HepG2 (cell line): Measurements from ENCODE around the gene GDAP1L1. TPM values are rescaled to one million over a fixed set of nuclear protein-coding genes. Genes with fewer than 3 reads are reported as not detected.

Source experiments
- AKAP8 ChIP-seq: sonication (generic); formaldehyde crosslinking; IDR thresholded peaks from 2 replicates; pipeline ENCODE4 v1.5.1; 2020; ENCODE audit warnings: mild to moderate bottlenecking, missing genetic modification reagents
- ARHGAP35 ChIP-seq: sonication (generic); formaldehyde crosslinking; IDR thresholded peaks from 2 replicates; pipeline ENCODE4 v1.9.0; 2022; ENCODE audit warnings: mild to moderate bottlenecking, inconsistent platforms, moderate library complexity, missing genetic modification reagents, borderline replicate concordance
- ARNT ChIP-seq: fragments of 450-650 bp; IDR thresholded peaks from 2 replicates; pipeline ENCODE4 v1.6.1; 2017
- ATF7-NPFF ChIP-seq: sonication (generic); formaldehyde crosslinking; IDR thresholded peaks from 2 replicates; pipeline ENCODE4 v1.8.1; 2023; ENCODE audit warnings: mild to moderate bottlenecking, low read depth, missing genetic modification reagents, moderate library complexity
- BRCA1 ChIP-seq: sonication (generic); formaldehyde crosslinking; IDR thresholded peaks from 2 replicates; pipeline ENCODE4 v1.4.0; 2020; ENCODE audit warnings: missing genetic modification reagents
- CENPX ChIP-seq: sonication (generic); formaldehyde crosslinking; IDR thresholded peaks from 2 replicates; pipeline ENCODE4 v1.9.0; 2021; ENCODE audit warnings: mild to moderate bottlenecking, missing genetic modification reagents, moderate library complexity
- DNMT1 ChIP-seq: sonication (generic); formaldehyde crosslinking; IDR thresholded peaks from 2 replicates; pipeline ENCODE4 v1.5.1; 2020; ENCODE audit warnings: mild to moderate bottlenecking, missing genetic modification reagents
- E2F2 ChIP-seq: sonication (generic); formaldehyde crosslinking; IDR thresholded peaks from 2 replicates; pipeline ENCODE4 v1.4.0; 2020; ENCODE audit warnings: missing genetic modification reagents, borderline replicate concordance
- GATAD2A ChIP-seq: IDR thresholded peaks from 2 replicates; pipeline ENCODE4 v1.6.1; 2016
- JDP2 ChIP-seq: sonication (generic); formaldehyde crosslinking; IDR thresholded peaks from 2 replicates; pipeline ENCODE4 v1.8.1; 2022; ENCODE audit warnings: missing genetic modification reagents, borderline replicate concordance
- KLF11 ChIP-seq: IDR thresholded peaks from 2 replicates; pipeline ENCODE4 v1.6.1; 2016; ENCODE audit warnings: missing compliant biosample characterization
- MTA3 ChIP-seq: sonication (generic); formaldehyde crosslinking; IDR thresholded peaks from 2 replicates; pipeline ENCODE4 v1.4.0; 2020; ENCODE audit warnings: missing genetic modification reagents
- NR2F6 ChIP-seq, 2 experiments: IDR thresholded peaks; 2 replicates each; pipeline ENCODE4 v1.6.1; 2016; ENCODE audit warnings: antibody characterized with exemption in 1 of 2, mild to moderate bottlenecking in 1 of 2
- PAWR ChIP-seq: sonication (generic); formaldehyde crosslinking; IDR thresholded peaks from 2 replicates; pipeline ENCODE4 v1.4.0; 2020; ENCODE audit warnings: missing genetic modification reagents, mild to moderate bottlenecking, borderline replicate concordance
- SMYD3 ChIP-seq: sonication (generic); formaldehyde crosslinking; IDR thresholded peaks from 2 replicates; pipeline ENCODE4 v1.8.1; 2023; ENCODE audit warnings: mild to moderate bottlenecking, missing genetic modification reagents
- STAG1 ChIP-seq: sonication (generic); formaldehyde crosslinking; IDR thresholded peaks from 2 replicates; pipeline ENCODE4 v1.4.0; 2020; ENCODE audit warnings: missing genetic modification reagents
- TFAP4 ChIP-seq: sonication (generic); IDR thresholded peaks from 2 replicates; pipeline ENCODE4 v1.6.1; 2016; ENCODE audit warnings: low read depth, borderline replicate concordance
- ZHX1 ChIP-seq: sonication (generic); formaldehyde crosslinking; IDR thresholded peaks from 2 replicates; pipeline ENCODE4 v1.8.1; 2022; ENCODE audit warnings: low read depth, mild to moderate bottlenecking, missing genetic modification reagents
- ZNF224 ChIP-seq: sonication (generic); formaldehyde crosslinking; IDR thresholded peaks from 2 replicates; pipeline ENCODE4 v1.5.0; 2020; ENCODE audit warnings: mild to moderate bottlenecking, missing genetic modification reagents
- ZNF589 ChIP-seq: sonication (generic); formaldehyde crosslinking; conservative IDR thresholded peaks from 2 replicates; pipeline ENCODE4 v1.8.0; 2022; ENCODE audit warnings: mild to moderate bottlenecking, moderate library complexity, missing genetic modification reagents
- ZNF615 ChIP-seq: sonication (generic); formaldehyde crosslinking; IDR thresholded peaks from 2 replicates; pipeline ENCODE4 v1.5.0; 2020; ENCODE audit warnings: mild to moderate bottlenecking, missing genetic modification reagents, borderline replicate concordance
- ZNF644 ChIP-seq: IDR thresholded peaks from 2 replicates; pipeline ENCODE4 v1.6.1; 2016; ENCODE audit warnings: low read depth
- ZSCAN12 ChIP-seq: sonication (generic); formaldehyde crosslinking; IDR thresholded peaks from 2 replicates; pipeline ENCODE4 v1.9.0; 2021; ENCODE audit warnings: mild to moderate bottlenecking, missing genetic modification reagents
- polyA plus RNA-seq, 8 experiments: library from polyadenylated mRNA; depleted of rRNA in 3 of 8; stranded (reverse) in 7 of 8; unstranded in 1 of 8; fragments of >200 nt; fragmentation: Illumina TruSeq in 4 of 8; extraction: Trizol in 4 of 8; gene quantifications; 2 replicates each; pipeline versions ENCODE4 v1.2.1 to v1.2.3, GENCODE V29; 2011 to 2016; ENCODE audit warnings: low read depth in 4 of 8, missing spikeins in 1 of 8, mixed read lengths in 1 of 8; ENCODE audit not compliant: insufficient read depth in 1 of 8
- total RNA-seq, 5 experiments: library from RNA; depleted of rRNA; stranded (reverse); fragments of >200 nt; fragmentation: Illumina TruSeq; extraction: Trizol; gene quantifications; 2 replicates each; pipeline ENCODE4 v1.2.3, GENCODE V29; 2016; ENCODE audit warnings: low read depth in 1 of 5

The GDAP1L1 gene
- total and polyA plus RNA-seq, 2 of the 13 experiments (the other 11 are each of a cell fraction or from before 2014, with no cell fraction given), result 0.04 TPM; not detected in 1

- peak; percentile 85; the same call in 1 of the 2 replicates for TF ChIP-seq ZHX1 (CRISPR knock-in tag)
- peak; percentile 99 for TF ChIP-seq STAG1 (CRISPR knock-in tag)
- TF ChIP-seq PAWR (CRISPR knock-in tag), result no peak
- TF ChIP-seq ZSCAN12 (CRISPR knock-in tag), result no peak
- TF ChIP-seq DNMT1 (CRISPR knock-in tag), result peak; percentile 98
- peak; percentile 86; the same call in 1 of the 2 replicates for TF ChIP-seq E2F2
- no peak for TF ChIP-seq ARNT
- peak; percentile 94; the same call in 1 of the 2 replicates for TF ChIP-seq AKAP8
- peak; percentile 90; the same call in 1 of the 2 replicates for TF ChIP-seq ZNF224 (CRISPR knock-in tag)
- TF ChIP-seq ZNF615, result no peak
- TF ChIP-seq JDP2, result no peak
- peak; percentile 81 for TF ChIP-seq ZNF644 (CRISPR knock-in tag)
- no peak for TF ChIP-seq SMYD3
- peak; percentile 92 for TF ChIP-seq GATAD2A
- TF ChIP-seq ATF7-NPFF (CRISPR knock-in tag), result peak; percentile 97
- no peak for TF ChIP-seq CENPX (CRISPR knock-in tag)
- TF ChIP-seq KLF11, result peak; percentile 94
- peak; percentile 89; the same call in 1 of the 2 replicates for TF ChIP-seq BRCA1
- TF ChIP-seq MTA3 (CRISPR knock-in tag), result no peak
- 0 out of 2 replicates have a peak, but pooled peaks have one; percentile 72 for TF ChIP-seq TFAP4
- TF ChIP-seq ARHGAP35 (CRISPR knock-in tag), result peak; percentile 85
- no peak for TF ChIP-seq NR2F6 (IDR thresholded peaks at IDR 0.05)
- TF ChIP-seq NR2F6 (CRISPR knock-in tag; IDR thresholded peaks at IDR 0.05), result peak; percentile 76
- TF ChIP-seq ZNF589 (CRISPR knock-in tag), result 0 out of 2 replicates have a peak, but pooled peaks have one; percentile 81
Measured at GRCh38 chr20:44310664-44311639, 63.8 kb downstream of the GDAP1L1 start, which contains the start of gene FITM2 (continued).
